IPS DF 6.9 (cell line): ENCODE data around the gene FAM98B.

Experiments
- DNase-seq: peaks from one replicate; pipeline ENCODE4 v3.0.0-alpha.2; 2013; ENCODE audit warnings: low read depth, low spot score
- H3K27ac ChIP-seq: one replicate; pipeline ENCODE4 v1.5.1; 2013; ENCODE audit warnings: low read length, control low read depth
- H3K27me3 ChIP-seq: 2 replicates; pipeline ENCODE4 v1.6.1; 2013; ENCODE audit warnings: mild to moderate bottlenecking, low read length; ENCODE audit not compliant: control insufficient read depth, insufficient read depth
- H3K36me3 ChIP-seq: 2 replicates; pipeline ENCODE4 v1.6.1; 2013; ENCODE audit warnings: low read length; ENCODE audit not compliant: control insufficient read depth, insufficient read depth
- H3K4me1 ChIP-seq: 2 replicates; pipeline ENCODE4 v1.6.1; 2013; ENCODE audit warnings: low read length; ENCODE audit not compliant: control insufficient read depth, insufficient read depth
- H3K4me3 ChIP-seq: 2 replicates; pipeline ENCODE4 v1.5.1; 2013; ENCODE audit warnings: mild to moderate bottlenecking, low read length
- H3K9me3 ChIP-seq: 2 replicates; pipeline ENCODE4 v1.6.1; 2013; ENCODE audit warnings: low read length, inconsistent platforms; ENCODE audit not compliant: control insufficient read depth, insufficient read depth
- WGBS: extraction: QIAGEN DNeasy Blood & Tissue Kit; methylation state at CpG from one replicate; pipeline ENCODE4 v1.1.7; 2013; ENCODE audit warnings: mixed read lengths, missing lambda C conversion rate; ENCODE audit not compliant: insufficient read length, insufficient coverage; 5-methylcytosine and 5-hydroxymethylcytosine counted together

Gene FAM98B

GRCh38 chr15:38520035-38520434 lies 66.1 kb downstream of the FAM98B start:
- no peaks in the 10 kb centered on the region for H3K27me3 ChIP-seq
- no peaks in the 10 kb centered on the region for H3K36me3 ChIP-seq
- H3K9me3 ChIP-seq, result no peaks in the 10 kb centered on the region
- no CpG with 5 or more reads among the region's 3 CpGs for WGBS
- peaks cover 7% of the 10 kb centered on the region for H3K4me1 ChIP-seq
- H3K4me3 ChIP-seq, result no peak overlapping the region
- no peak overlapping the region for H3K27ac ChIP-seq
- DNase-seq, result no peak

GRCh38 chr15:38521316-38521715 lies 67.4 kb downstream of the FAM98B start:
- no peak for DNase-seq
- WGBS, result no CpG with 5 or more reads among the region's 5 CpGs

DNA sequence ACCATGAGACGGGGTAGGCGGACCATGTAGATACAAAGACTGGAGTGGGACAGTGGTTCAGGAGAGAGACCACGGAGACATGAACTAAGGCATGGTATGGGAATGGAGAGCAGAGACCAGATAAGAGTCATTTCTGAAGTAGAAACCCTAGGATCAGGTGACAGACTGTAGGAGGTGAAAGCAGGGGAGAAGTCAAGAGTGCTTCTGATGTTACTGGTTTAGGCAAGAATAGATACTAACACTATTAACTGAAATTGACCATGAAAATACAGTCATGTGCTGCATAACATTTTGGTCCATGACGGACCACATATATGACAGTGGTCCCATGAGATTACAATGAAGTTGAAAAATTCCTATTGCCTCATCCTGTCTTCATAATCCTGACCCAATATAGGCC lies 69.0 kb downstream of the FAM98B start:
- no CpG with 5 or more reads among the region's 4 CpGs for WGBS
- no peak overlapping the region for H3K4me3 ChIP-seq

More at GRCh38 chr15:38521316-38521715, 67.4 kb downstream of the FAM98B start:
- no peaks in the 10 kb centered on the region for H3K36me3 ChIP-seq
- no peaks in the 10 kb centered on the region for H3K27me3 ChIP-seq
- no peak overlapping the region for H3K27ac ChIP-seq
- H3K4me1 ChIP-seq, result peaks cover 5% of the 10 kb centered on the region
- H3K4me3 ChIP-seq, result no peak overlapping the region
- H3K9me3 ChIP-seq, result no peaks in the 10 kb centered on the region

GRCh38 chr15:38524156-38524555 lies 70.2 kb downstream of the FAM98B start:
- Histone ChIP-seq H3K36me3 (no peaks in the 10 kb centered on the region), H3K27me3 (no peaks in the 10 kb centered on the region), H3K27ac (no peak overlapping the region), H3K4me1 (no peaks in the 10 kb centered on the region), H3K9me3 (no peaks in the 10 kb centered on the region), H3K4me3 (no peak overlapping the region)
- DNase-seq, result no peak
- no CpG with 5 or more reads among the region's 5 CpGs for WGBS

More for the DNA sequence above, 69.0 kb downstream of the FAM98B start:
- no peak overlapping the region for H3K27ac ChIP-seq
- no peak for DNase-seq
- no peaks in the 10 kb centered on the region for H3K36me3 ChIP-seq
- H3K27me3 ChIP-seq, result no peaks in the 10 kb centered on the region
- H3K4me1 ChIP-seq, result no peaks in the 10 kb centered on the region
- no peaks in the 10 kb centered on the region for H3K9me3 ChIP-seq

GRCh38 chr15:38525489-38525888 lies 71.6 kb downstream of the FAM98B start:
- H3K4me1 ChIP-seq, result no peaks in the 10 kb centered on the region
- no peaks in the 10 kb centered on the region for H3K27me3 ChIP-seq
- H3K9me3 ChIP-seq, result no peaks in the 10 kb centered on the region
- 100% methylated on average over 2 of the region's 6 CpGs for WGBS
- no peak overlapping the region for H3K4me3 ChIP-seq
- H3K27ac ChIP-seq, result no peak overlapping the region
- no peak for DNase-seq
- H3K36me3 ChIP-seq, result no peaks in the 10 kb centered on the region

DNA sequence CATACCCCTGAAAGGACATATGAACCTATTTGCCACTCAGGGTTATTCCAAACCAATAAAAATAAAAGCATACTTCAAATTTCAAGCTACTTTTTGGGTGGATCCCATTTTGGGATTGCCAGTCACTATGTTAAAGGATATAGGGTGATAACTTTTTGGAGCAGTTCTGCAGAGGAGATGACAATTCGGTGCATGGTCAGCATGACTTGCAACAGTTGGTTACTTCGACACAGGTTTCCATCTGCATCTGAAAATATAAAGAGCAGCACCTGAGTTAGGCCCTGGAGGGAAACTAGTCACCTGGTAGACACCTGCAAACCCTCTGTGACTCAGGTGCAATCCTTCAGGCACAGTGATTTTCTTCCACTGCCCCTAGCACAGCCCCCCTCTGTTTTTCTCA lies 72.2 kb downstream of the FAM98B start:
- Histone ChIP-seq H3K36me3 (no peaks in the 10 kb centered on the region), H3K27ac (no peak overlapping the region), H3K27me3 (no peaks in the 10 kb centered on the region), H3K9me3 (no peaks in the 10 kb centered on the region), H3K4me1 (no peaks in the 10 kb centered on the region), H3K4me3 (no peak overlapping the region)
- no peak for DNase-seq
- WGBS, result no CpG with 5 or more reads among the region's 2 CpGs

DNA sequence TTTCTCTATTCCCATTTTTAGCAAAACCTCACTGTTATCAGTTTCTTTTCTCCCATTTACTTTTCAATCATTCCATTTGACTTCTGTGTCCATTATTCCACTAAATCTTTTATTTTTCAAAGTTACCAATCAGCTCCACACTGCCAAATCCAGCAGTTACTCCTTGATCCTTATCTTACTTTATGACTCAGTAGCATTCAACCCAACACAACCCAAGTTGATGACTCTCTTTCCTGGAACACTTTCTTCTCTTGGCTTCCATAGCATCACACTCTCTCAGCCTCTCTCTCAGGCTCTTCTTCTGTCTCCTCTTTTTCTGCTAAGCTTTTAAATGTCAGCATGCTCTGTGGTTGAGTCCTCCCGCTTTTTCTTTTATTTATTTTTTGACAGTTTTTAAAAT lies 74.4 kb downstream of the FAM98B start:
- H3K27me3 ChIP-seq, result no peaks in the 10 kb centered on the region
- no CpG with 5 or more reads among the region's 1 CpG for WGBS
- H3K4me3 ChIP-seq, result no peak overlapping the region
- no peaks in the 10 kb centered on the region for H3K36me3 ChIP-seq
- no peak for DNase-seq
- no peaks in the 10 kb centered on the region for H3K4me1 ChIP-seq
- H3K9me3 ChIP-seq, result no peaks in the 10 kb centered on the region
- H3K27ac ChIP-seq, result no peak overlapping the region

DNA sequence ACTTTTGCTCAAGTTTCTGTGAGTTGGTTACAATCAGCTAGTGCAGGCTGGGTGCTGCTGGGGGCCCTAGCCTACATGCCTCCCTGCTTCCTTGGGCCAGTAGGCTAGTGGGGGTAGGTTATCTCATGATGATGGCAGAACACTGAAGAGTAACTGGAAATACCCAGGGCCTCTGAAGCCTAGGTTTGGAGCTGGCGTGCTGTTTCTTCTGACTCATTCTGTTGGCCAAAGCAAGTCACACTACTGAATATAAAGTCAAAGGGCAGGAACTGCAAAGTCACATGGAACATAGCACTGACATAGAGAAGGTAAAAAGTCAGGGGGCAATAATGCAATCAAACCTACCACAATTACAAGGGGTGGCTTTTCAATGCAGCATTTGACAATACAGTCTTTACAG lies 76.2 kb downstream of the FAM98B start:
- no CpG with 5 or more reads among the region's 1 CpG for WGBS
- no peak overlapping the region for H3K4me3 ChIP-seq
- no peaks in the 10 kb centered on the region for H3K27me3 ChIP-seq
- no peaks in the 10 kb centered on the region for H3K4me1 ChIP-seq
- no peaks in the 10 kb centered on the region for H3K9me3 ChIP-seq
- H3K27ac ChIP-seq, result no peak overlapping the region
- no peak for DNase-seq
- H3K36me3 ChIP-seq, result no peaks in the 10 kb centered on the region

DNA sequence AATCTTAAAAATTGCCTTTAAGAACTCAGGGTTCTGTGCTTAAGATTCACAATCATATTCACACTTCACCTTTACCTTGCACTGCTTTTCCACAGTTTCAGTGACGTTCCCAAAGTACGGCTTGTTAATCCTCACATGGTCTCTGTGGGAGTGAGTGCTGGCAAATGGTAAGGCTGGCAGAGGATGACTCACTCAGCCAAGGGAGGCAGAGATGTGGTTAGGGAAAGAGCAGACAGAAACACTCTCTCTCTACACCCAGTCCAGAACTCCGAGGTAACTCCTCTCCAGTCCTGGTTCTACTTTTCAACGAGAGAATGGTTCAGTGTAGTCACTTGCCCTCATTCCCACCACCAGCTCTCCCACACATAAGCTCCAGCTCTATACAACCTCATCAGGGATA lies 77.6 kb downstream of the FAM98B start:
- no peaks in the 10 kb centered on the region for H3K27me3 ChIP-seq
- H3K4me1 ChIP-seq, result no peaks in the 10 kb centered on the region
- no peaks in the 10 kb centered on the region for H3K36me3 ChIP-seq
- no peak overlapping the region for H3K27ac ChIP-seq
- no peak for DNase-seq
- whole genome bisulfite sequencing, result no CpG with 5 or more reads among the region's 4 CpGs
- H3K9me3 ChIP-seq, result no peaks in the 10 kb centered on the region
- no peak overlapping the region for H3K4me3 ChIP-seq

DNA sequence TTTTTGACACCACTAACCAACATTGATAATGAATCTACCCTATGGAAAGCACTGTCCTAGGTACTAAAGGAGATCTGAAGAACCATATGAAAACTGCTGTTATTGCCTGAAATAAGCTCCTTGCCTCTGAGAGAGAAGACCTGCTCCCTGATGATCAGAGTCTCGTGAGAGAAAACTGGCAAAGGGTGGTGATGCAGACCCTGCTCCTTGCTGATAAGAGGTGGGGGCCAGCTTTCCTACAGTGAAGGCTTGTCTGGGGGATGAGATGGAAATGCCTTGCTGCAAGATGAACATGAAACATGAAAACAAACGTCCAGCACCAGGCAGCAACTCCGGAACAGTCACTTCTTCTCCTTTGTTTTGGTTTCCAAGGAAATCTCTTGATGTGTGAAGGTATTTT lies 78.8 kb downstream of the FAM98B start:
- no peaks in the 10 kb centered on the region for H3K4me1 ChIP-seq
- WGBS, result no CpG with 5 or more reads among the region's 3 CpGs
- H3K9me3 ChIP-seq, result no peaks in the 10 kb centered on the region
- H3K27me3 ChIP-seq, result no peaks in the 10 kb centered on the region
- H3K36me3 ChIP-seq, result no peaks in the 10 kb centered on the region
- H3K4me3 ChIP-seq, result no peak overlapping the region
- no peak overlapping the region for H3K27ac ChIP-seq
- no peak for DNase-seq

DNA sequence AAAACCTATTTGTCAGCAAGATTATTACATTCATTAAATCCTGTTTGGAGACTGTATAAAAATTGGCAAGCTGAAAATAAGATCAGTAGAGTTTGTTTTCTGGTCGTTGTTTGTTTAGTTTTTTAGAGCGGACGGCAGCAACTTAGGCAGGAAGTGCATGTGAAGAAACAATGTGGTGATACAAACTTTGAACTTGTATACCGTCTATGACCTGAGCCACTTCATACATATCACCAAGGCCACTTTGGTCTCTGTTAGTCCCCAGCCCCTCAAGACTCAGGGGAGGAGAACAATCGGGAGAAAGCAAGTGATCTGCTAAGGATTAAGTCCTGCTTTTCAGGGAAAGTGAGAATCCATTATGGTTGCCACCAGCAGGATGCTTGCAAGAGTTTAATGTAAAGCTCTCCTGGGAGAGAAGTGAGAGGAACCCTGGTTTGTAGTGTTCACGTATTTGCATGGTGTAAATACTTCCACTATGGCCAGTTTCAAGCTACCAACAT lies 79.5 kb downstream of the FAM98B start:
- WGBS, result 100% methylated on average over 3 of the region's 6 CpGs
- no peaks in the 10 kb centered on the region for H3K36me3 ChIP-seq
- H3K4me3 ChIP-seq, result no peak overlapping the region
- no peaks in the 10 kb centered on the region for H3K27me3 ChIP-seq
- no peaks in the 10 kb centered on the region for H3K4me1 ChIP-seq
- H3K9me3 ChIP-seq, result no peaks in the 10 kb centered on the region
- no peak for DNase-seq
- no peak overlapping the region for H3K27ac ChIP-seq
